NCI-H2196 (cell line): ENCODE measurements around the gene LALBA.
"Not testable (repeated sequence)": the region's sequence is repeated elsewhere in the genome, so short reads cannot be mapped to it uniquely, and the experiment has no call there.

Experiments used
- DNase-seq: peaks from one replicate; lab custom pipeline; 2025; ENCODE audit not compliant: unreplicated experiment; lab: John Stamatoyannopoulos, UW

LALBA gene

DNA sequence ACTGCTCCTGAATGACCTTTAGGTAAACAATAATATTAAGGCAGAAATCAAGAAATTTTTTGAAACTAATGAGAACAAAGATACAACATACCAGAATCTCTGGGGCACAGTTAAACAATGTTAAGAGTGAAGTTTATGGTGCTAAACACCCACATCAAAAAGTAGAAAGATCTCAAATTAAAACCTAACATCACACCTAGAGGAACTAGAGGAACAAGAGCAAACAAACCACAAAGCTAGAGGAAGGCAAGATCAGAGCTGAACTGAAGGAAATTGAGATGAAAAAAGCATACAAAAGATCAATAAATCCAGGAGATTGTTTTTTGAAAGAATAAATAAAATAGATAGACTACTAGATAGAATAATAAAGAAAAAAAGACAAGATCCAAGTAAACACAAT is 37.2 kb downstream of the LALBA start:
- DNase-seq = no peak

DNA sequence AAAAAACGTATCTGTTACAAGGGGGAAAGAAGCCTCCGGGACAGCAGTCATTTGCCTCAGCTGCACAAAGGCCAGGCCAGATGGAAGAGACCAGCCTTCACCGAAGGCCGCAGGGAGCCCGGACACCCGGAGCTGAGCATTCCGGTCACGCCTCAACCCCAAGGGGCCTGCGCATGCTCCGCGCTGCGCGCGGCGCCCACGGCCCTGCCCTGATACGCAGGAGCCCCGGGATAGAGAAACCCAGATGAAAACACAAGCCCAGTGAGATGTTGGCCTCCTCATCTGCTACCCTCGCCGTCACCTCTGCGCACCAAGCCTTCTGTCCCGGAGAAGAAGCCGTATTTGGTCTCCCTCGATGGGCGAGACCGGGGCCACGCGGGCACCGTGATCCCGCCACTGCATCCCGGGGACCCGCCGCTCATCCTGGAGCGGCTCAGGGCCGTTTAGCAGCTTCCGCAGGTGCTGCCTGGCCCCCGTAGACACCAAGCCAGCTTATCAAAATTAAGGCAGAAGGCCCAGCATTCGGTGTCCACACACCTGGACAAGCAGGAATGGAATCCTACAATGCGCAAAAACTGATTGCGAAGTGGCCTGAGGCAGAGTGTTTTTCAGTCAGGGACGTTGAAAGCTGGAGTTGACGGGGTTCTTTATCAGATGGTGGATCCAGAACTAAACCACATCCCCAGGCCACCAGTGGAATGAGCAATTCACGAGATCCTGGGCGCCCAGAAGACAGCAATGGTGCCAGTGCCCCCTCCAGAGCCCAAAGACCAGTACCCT is 41.8 kb downstream of the LALBA start:
- DNase-seq = no peak

DNA sequence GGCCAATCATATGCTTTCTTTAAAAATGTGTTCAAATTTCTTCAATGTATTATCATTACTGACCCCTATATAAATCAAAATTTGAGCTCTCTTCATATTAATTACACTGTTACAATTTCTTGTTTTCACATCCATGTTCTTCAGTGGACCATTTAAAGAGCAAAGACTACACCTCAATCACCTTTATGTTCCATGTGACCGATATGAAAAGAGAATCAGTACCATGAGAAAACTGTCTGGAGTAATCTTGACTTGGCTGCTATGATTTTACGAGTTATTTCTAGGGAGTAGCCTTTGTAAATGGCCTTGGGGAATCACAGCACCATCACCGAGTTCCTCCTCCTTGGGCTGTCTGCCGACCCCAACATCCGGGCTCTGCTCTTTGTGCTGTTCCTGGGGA is 44.5 kb downstream of the LALBA start, which contains the start of gene OR8S1:
OR8S1 (plus strand) TSS at position 301 of the 400 bp plus-strand sequence; CDS start at position 301, 0 bp downstream.
- no peak for DNase-seq

DNA sequence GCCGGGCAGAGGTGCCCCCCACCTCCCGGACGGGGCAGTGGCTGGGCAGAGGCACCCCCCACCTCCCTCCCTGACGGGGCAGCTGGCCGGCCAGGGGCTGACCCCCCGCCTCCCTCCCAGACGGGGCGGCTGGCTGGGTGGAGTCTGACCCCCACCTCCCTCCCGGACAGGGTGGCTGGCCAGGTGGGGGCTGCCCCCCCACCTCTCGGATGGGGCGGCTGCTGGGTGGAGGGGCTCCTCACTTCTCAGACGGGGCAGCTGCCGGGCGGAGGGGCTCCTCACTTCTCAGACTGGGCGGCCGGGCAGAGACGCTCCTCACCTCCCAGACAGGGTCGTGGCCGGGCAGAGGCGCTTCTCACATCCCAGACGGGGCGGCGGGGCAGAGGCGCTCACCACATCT is 49.5 kb downstream of the LALBA start:
- DNase-seq = not testable (repeated sequence)
